Neural progenitor cell (in vitro differentiated cells): ENCODE measurements around the gene DNAJC15.

ENCODE experiments used
- CTCF ChIP-seq: fragments of 200-600 bp; sonication (generic); IDR thresholded peaks from 2 replicates; pipeline ENCODE4 v1.5.1; 2017; ENCODE audit warnings: antibody characterized with exemption, mild to moderate bottlenecking
- EZH2phosphoT487 ChIP-seq: fragments of 200-600 bp; sonication (generic); IDR thresholded peaks from 2 replicates; pipeline ENCODE4 v1.6.1; 2017; ENCODE audit warnings: antibody characterized with exemption

- TF ChIP-seq CTCF = no peak
- no peak for TF ChIP-seq EZH2phosphoT487
Measured at GRCh38 chr13:43123856-43124255, 100.5 kb downstream of the DNAJC15 start.
